Measurements from ENCODE around the gene CENPP.

The CENPP gene

GRCh38 chr9:92299116-92299515, 26.6 kb upstream of the CENPP start:
- H3K4me1 ChIP-seq (ENCODE audit: insufficient read depth, low read length, severe bottlenecking) = peaks cover 22% of the 10 kb centered on the region
- H2AFZ ChIP-seq (ENCODE audit: low read length) = no peak overlapping the region
- H3K27me3 ChIP-seq (ENCODE audit: insufficient read depth, low read length) = no peaks in the 10 kb centered on the region
- H3K36me3 ChIP-seq (ENCODE audit: insufficient read depth, low read length) = peaks cover 75% of the 10 kb centered on the region
- H3K9me2 ChIP-seq (ENCODE audit: low read depth, low read length) = no peaks in the 10 kb centered on the region
- H3K9me3 ChIP-seq (ENCODE audit: low read length) = no peaks in the 10 kb centered on the region
- H3K4me2 ChIP-seq (ENCODE audit: low read length) = no peak overlapping the region
- peaks cover 4% of the 10 kb centered on the region; the same call in 1 of the 2 replicates for H3F3A ChIP-seq (ENCODE audit: insufficient read depth, low read length)
- H3K9ac ChIP-seq (ENCODE audit: low read length) = no peak overlapping the region
- H4K20me1 ChIP-seq (ENCODE audit: insufficient read depth, low read length) = no peaks in the 10 kb centered on the region
- H3K27ac ChIP-seq (ENCODE audit: low read depth, low read length, poor library complexity, severe bottlenecking) = no peak overlapping the region
- H3K79me2 ChIP-seq (ENCODE audit: insufficient read depth, low read length) = no peaks in the 10 kb centered on the region
- no peak overlapping the region for H3K4me3 ChIP-seq (ENCODE audit: low read depth, low read length, poor library complexity, severe bottlenecking)
- TF ChIP-seq EZH2 (IDR thresholded peaks at IDR 0.05; ENCODE audit: borderline replicate concordance, low read length) = no peak
- TF ChIP-seq CTCF (IDR thresholded peaks at IDR 0.05; ENCODE audit: low read length) = no peak

GRCh38 chr9:92300936-92301335, 24.8 kb upstream of the CENPP start:
- Histone ChIP-seq H3K4me3 (ENCODE audit: low read depth, low read length, poor library complexity, severe bottlenecking) (no peak overlapping the region), H3K36me3 (ENCODE audit: insufficient read depth, low read length) (peaks cover 93% of the 10 kb centered on the region), H2AFZ (ENCODE audit: low read length) (no peak overlapping the region), H3K9ac (ENCODE audit: low read length) (no peak overlapping the region), H3K4me1 (ENCODE audit: insufficient read depth, low read length, severe bottlenecking) (peaks cover 8% of the 10 kb centered on the region), H3K9me2 (ENCODE audit: low read depth, low read length) (no peaks in the 10 kb centered on the region), H3K27ac (ENCODE audit: low read depth, low read length, poor library complexity, severe bottlenecking) (no peak overlapping the region), H3K27me3 (ENCODE audit: insufficient read depth, low read length) (no peaks in the 10 kb centered on the region), H3K79me2 (ENCODE audit: insufficient read depth, low read length) (no peaks in the 10 kb centered on the region), H4K20me1 (ENCODE audit: insufficient read depth, low read length) (no peaks in the 10 kb centered on the region), H3K9me3 (ENCODE audit: low read length) (no peaks in the 10 kb centered on the region), H3K4me2 (ENCODE audit: low read length) (no peak overlapping the region), H3F3A (ENCODE audit: insufficient read depth, low read length) (peaks cover 4% of the 10 kb centered on the region; the same call in 1 of the 2 replicates)
- TF ChIP-seq CTCF (IDR thresholded peaks at IDR 0.05; ENCODE audit: low read length) (no peak), EZH2 (IDR thresholded peaks at IDR 0.05; ENCODE audit: borderline replicate concordance, low read length) (no peak)

- H3F3A ChIP-seq (ENCODE audit: insufficient read depth, low read length) = no peaks in the 10 kb centered on the region; the same call in 1 of the 2 replicates
- H3K9ac ChIP-seq (ENCODE audit: low read length) = no peak overlapping the region
- H4K20me1 ChIP-seq (ENCODE audit: insufficient read depth, low read length) = no peaks in the 10 kb centered on the region; the same call in 1 of the 2 replicates
- H2AFZ ChIP-seq (ENCODE audit: low read length) = no peak overlapping the region
- H3K4me3 ChIP-seq (ENCODE audit: low read depth, low read length, poor library complexity, severe bottlenecking) = no peak overlapping the region
- H3K79me2 ChIP-seq (ENCODE audit: insufficient read depth, low read length) = no peaks in the 10 kb centered on the region
- no peak overlapping the region for H3K27ac ChIP-seq (ENCODE audit: low read depth, low read length, poor library complexity, severe bottlenecking)
- TF ChIP-seq CTCF (IDR thresholded peaks at IDR 0.05; ENCODE audit: low read length) = no peak
- TF ChIP-seq EZH2 (IDR thresholded peaks at IDR 0.05; ENCODE audit: borderline replicate concordance, low read length) = no peak
- no peaks in the 10 kb centered on the region for H3K9me3 ChIP-seq (ENCODE audit: low read length)
- no peaks in the 10 kb centered on the region for H3K4me1 ChIP-seq (ENCODE audit: insufficient read depth, low read length, severe bottlenecking)
- no peaks in the 10 kb centered on the region for H3K9me2 ChIP-seq (ENCODE audit: low read depth, low read length)
- peaks cover 92% of the 10 kb centered on the region for H3K36me3 ChIP-seq (ENCODE audit: insufficient read depth, low read length)
- no peaks in the 10 kb centered on the region for H3K27me3 ChIP-seq (ENCODE audit: insufficient read depth, low read length)
- no peak overlapping the region for H3K4me2 ChIP-seq (ENCODE audit: low read length)
Observed at GRCh38 chr9:92308893-92309292, 16.9 kb upstream of the CENPP start.

Data from OCI-LY1 (cell line).